Large intestine (tissue), 3 donors: ENCODE results near the gene FARS2. TPM values are rescaled to one million over a fixed set of nuclear protein-coding genes. Genes with fewer than 3 reads are reported as not detected.

Source experiments
- DNase-seq, 2 donors: peaks; one replicate each; pipeline versions ENCODE4 v3.0.0 to v3.0.0-alpha.2; 2013
- H3K27ac ChIP-seq: one replicate; pipeline ENCODE4 v1.5.1; 2013; ENCODE audit warnings: low read length
- H3K27me3 ChIP-seq: 2 replicates; pipeline ENCODE4 v1.6.1; 2013; ENCODE audit warnings: low read length; ENCODE audit not compliant: control insufficient read depth, insufficient read depth
- H3K36me3 ChIP-seq: 2 replicates; pipeline ENCODE4 v1.6.1; 2013; ENCODE audit warnings: low read length; ENCODE audit not compliant: control insufficient read depth, insufficient read depth
- H3K4me1 ChIP-seq: one replicate; pipeline ENCODE4 v1.6.1; 2013; ENCODE audit warnings: low read length; ENCODE audit not compliant: control insufficient read depth, insufficient read depth
- H3K4me3 ChIP-seq: one replicate; pipeline ENCODE4 v1.5.1; 2013; ENCODE audit warnings: low read length
- H3K9me3 ChIP-seq: one replicate; pipeline ENCODE4 v1.6.1; 2013; ENCODE audit warnings: mild to moderate bottlenecking, low read depth, low read length, moderate library complexity; ENCODE audit not compliant: control insufficient read depth
- WGBS: methylation state at CpG from one replicate; pipeline ENCODE4 v1.1.5; 2013; ENCODE audit warnings: low lambda C conversion rate; ENCODE audit not compliant: insufficient coverage; 5-methylcytosine and 5-hydroxymethylcytosine counted together
- polyA plus RNA-seq: library from polyadenylated mRNA; unstranded; fragments of 120-200 nt; gene quantifications from one replicate; pipeline ENCODE4 v1.2.1, GENCODE V29; 2013

Gene FARS2
- polyA plus RNA-seq, 1 donor: 14.3 TPM

GRCh38 chr6:5728351-5729079 is 467.2 kb downstream of the FARS2 start:
- DNase-seq: no peak
- no CpG with 5 or more reads among the region's 16 CpGs for WGBS
- no peaks in the 10 kb centered on the region for H3K27me3 ChIP-seq
- H3K4me1 ChIP-seq: no peaks in the 10 kb centered on the region
- no peak overlapping the region for H3K27ac ChIP-seq
- no peak overlapping the region for H3K4me3 ChIP-seq
- no peaks in the 10 kb centered on the region for H3K36me3 ChIP-seq
- H3K9me3 ChIP-seq: no peaks in the 10 kb centered on the region

GRCh38 chr6:5729080-5729434 is 467.7 kb downstream of the FARS2 start:
- DNase-seq: no peak
- no peaks in the 10 kb centered on the region for H3K9me3 ChIP-seq
- H3K36me3 ChIP-seq: no peaks in the 10 kb centered on the region
- no peak overlapping the region for H3K4me3 ChIP-seq
- no CpG with 5 or more reads among the region's 8 CpGs for WGBS
- no peaks in the 10 kb centered on the region for H3K27me3 ChIP-seq
- no peaks in the 10 kb centered on the region for H3K4me1 ChIP-seq
- H3K27ac ChIP-seq: no peak overlapping the region

- Histone ChIP-seq H3K27me3 (no peaks in the 10 kb centered on the region), H3K36me3 (no peaks in the 10 kb centered on the region), H3K27ac (no peak overlapping the region), H3K9me3 (no peaks in the 10 kb centered on the region), H3K4me1 (no peaks in the 10 kb centered on the region), H3K4me3 (no peak overlapping the region)
- WGBS: 100% methylated on average over 2 of the region's 4 CpGs
- no peak for DNase-seq
These were observed 468.7 kb downstream of the FARS2 start for GRCh38 chr6:5729813-5730517.

GRCh38 chr6:5730585-5731263 is 469.4 kb downstream of the FARS2 start:
- 100% methylated on average over 1 of the region's 8 CpGs for WGBS
- DNase-seq: no peak
- Histone ChIP-seq H3K4me1 (no peaks in the 10 kb centered on the region), H3K27me3 (no peaks in the 10 kb centered on the region), H3K27ac (no peak overlapping the region), H3K9me3 (no peaks in the 10 kb centered on the region), H3K4me3 (no peak overlapping the region), H3K36me3 (no peaks in the 10 kb centered on the region)

- Histone ChIP-seq H3K27me3 (no peaks in the 10 kb centered on the region), H3K4me1 (no peaks in the 10 kb centered on the region), H3K36me3 (no peaks in the 10 kb centered on the region), H3K9me3 (no peaks in the 10 kb centered on the region), H3K4me3 (no peak overlapping the region), H3K27ac (no peak overlapping the region)
- WGBS: no CpG with 5 or more reads among the region's 7 CpGs
- DNase-seq: no peak
These were observed 470.1 kb downstream of the FARS2 start for GRCh38 chr6:5731435-5731834.

GRCh38 chr6:5732496-5732895 is 471.2 kb downstream of the FARS2 start:
- no peaks in the 10 kb centered on the region for H3K9me3 ChIP-seq

GRCh38 chr6:5736016-5736738 is 474.9 kb downstream of the FARS2 start:
- H3K27me3 ChIP-seq: no peaks in the 10 kb centered on the region
- H3K36me3 ChIP-seq: no peaks in the 10 kb centered on the region
- WGBS: no CpG with 5 or more reads among the region's 5 CpGs
- DNase-seq: no peak
- no peak overlapping the region for H3K27ac ChIP-seq
- H3K9me3 ChIP-seq: no peaks in the 10 kb centered on the region
- no peak overlapping the region for H3K4me3 ChIP-seq
- no peaks in the 10 kb centered on the region for H3K4me1 ChIP-seq

More at GRCh38 chr6:5732496-5732895, 471.2 kb downstream of the FARS2 start:
- no peaks in the 10 kb centered on the region for H3K27me3 ChIP-seq
- no peak overlapping the region for H3K4me3 ChIP-seq
- WGBS: no CpG with 5 or more reads among the region's 6 CpGs
- no peaks in the 10 kb centered on the region for H3K36me3 ChIP-seq
- H3K4me1 ChIP-seq: no peaks in the 10 kb centered on the region
- no peak overlapping the region for H3K27ac ChIP-seq
- no peak for DNase-seq

GRCh38 chr6:5737460-5737859 is 476.1 kb downstream of the FARS2 start:
- Histone ChIP-seq H3K4me3 (no peak overlapping the region), H3K4me1 (no peaks in the 10 kb centered on the region), H3K27me3 (no peaks in the 10 kb centered on the region), H3K9me3 (no peaks in the 10 kb centered on the region), H3K36me3 (no peaks in the 10 kb centered on the region), H3K27ac (no peak overlapping the region)
- DNase-seq: no peak
- no CpG with 5 or more reads among the region's 4 CpGs for WGBS

GRCh38 chr6:5738211-5738610 is 476.9 kb downstream of the FARS2 start:
- H3K4me1 ChIP-seq: no peaks in the 10 kb centered on the region
- H3K27ac ChIP-seq: no peak overlapping the region
- DNase-seq: no peak
- H3K27me3 ChIP-seq: no peaks in the 10 kb centered on the region
- no peaks in the 10 kb centered on the region for H3K9me3 ChIP-seq
- H3K4me3 ChIP-seq: no peak overlapping the region
- WGBS: 80% methylated on average over 1 of the region's 1 CpG
- no peaks in the 10 kb centered on the region for H3K36me3 ChIP-seq

GRCh38 chr6:5744497-5744896 is 483.2 kb downstream of the FARS2 start:
- Histone ChIP-seq H3K4me3 (no peak overlapping the region), H3K27ac (no peak overlapping the region), H3K36me3 (no peaks in the 10 kb centered on the region), H3K9me3 (no peaks in the 10 kb centered on the region), H3K27me3 (no peaks in the 10 kb centered on the region), H3K4me1 (no peaks in the 10 kb centered on the region)
- DNase-seq: no peak
- WGBS: no CpG with 5 or more reads among the region's 5 CpGs
